ENCODE results near the gene RTP2. TPM values are rescaled to one million over a fixed set of nuclear protein-coding genes. Genes with fewer than 3 reads are reported as not detected.

RTP2 gene
- polyA plus RNA-seq, 3 donors: not detected

- H3K9me3 ChIP-seq (replicated peaks in 1 of 2; ENCODE audit: control insufficient read depth in 1 of 2, insufficient read depth in 1 of 2, low read length in 2 of 2): peaks cover 0 to 7% of the 10 kb centered on the region in 2 donors
Observed at GRCh38 chr3:187665764-187666402, 36.5 kb downstream of the RTP2 start.

GRCh38 chr3:187665010-187665409 is 37.3 kb downstream of the RTP2 start:
- no peak overlapping the region for H2AFZ ChIP-seq (ENCODE audit: insufficient read depth, low read depth, low read length, poor library complexity, severe bottlenecking)
- TF ChIP-seq CTCF (IDR thresholded peaks at IDR 0.05): no peak
- H3K27ac ChIP-seq (ENCODE audit: low read depth in 1 of 2, low read length in 2 of 2): no peak overlapping the region
- Mint-ChIP-seq H3K27ac (no peak overlapping the region), H3K9me3 (peaks cover 0 to 14% (median 4%) of the 10 kb centered on the region in 7 donors), H3K4me3 (peak overlapping the region in 1 of 2 donors; percentile 55), H3K36me3 (no peaks in the 10 kb centered on the region), H3K4me1 (peaks cover 11% of the 10 kb centered on the region), H3K27me3 (ENCODE audit: low read depth in 3 of 3) (peaks cover 17 to 23% (median 18%) of the 10 kb centered on the region in 3 donors)
- H3K4me1 ChIP-seq (ENCODE audit: control insufficient read depth in 1 of 2, insufficient read depth in 2 of 2, low read length in 2 of 2): peaks cover 9 to 11% of the 10 kb centered on the region in 2 donors
- H3K9ac ChIP-seq (ENCODE audit: insufficient read depth, low read length, poor library complexity, severe bottlenecking): no peak overlapping the region
- H3K36me3 ChIP-seq (replicated peaks in 1 of 2; ENCODE audit: control insufficient read depth in 1 of 2, insufficient read depth in 2 of 2, low read length in 2 of 2): no peaks in the 10 kb centered on the region
- H3K4me3 ChIP-seq (replicated peaks in 1 of 3; ENCODE audit: low read depth in 2 of 3, low read length in 3 of 3): no peak overlapping the region
- no peaks in the 10 kb centered on the region for H3K79me2 ChIP-seq (ENCODE audit: insufficient read depth, low read length)
- intact Hi-C loops (cut with micrococcal nuclease): no loop called here
- no peaks in the 10 kb centered on the region for H4K20me1 ChIP-seq (ENCODE audit: insufficient read depth, low read length)
- no peak overlapping the region for H3K4me2 ChIP-seq (replicated peaks; ENCODE audit: extremely low read depth, low read length, poor library complexity, severe bottlenecking)
- peaks cover 17 to 26% of the 10 kb centered on the region in 2 donors for H3K27me3 ChIP-seq (ENCODE audit: control insufficient read depth in 2 of 2, insufficient read depth in 2 of 2, low read length in 2 of 2)
- H3K9me3 ChIP-seq (replicated peaks in 1 of 2; ENCODE audit: control insufficient read depth in 1 of 2, insufficient read depth in 1 of 2, low read length in 2 of 2): peaks cover 0 to 9% of the 10 kb centered on the region in 2 donors
- no peak for DNase-seq

More at GRCh38 chr3:187665764-187666402, 36.5 kb downstream of the RTP2 start:
- H3K4me2 ChIP-seq (replicated peaks; ENCODE audit: extremely low read depth, low read length, poor library complexity, severe bottlenecking): no peak overlapping the region
- H3K36me3 Mint-ChIP-seq: no peaks in the 10 kb centered on the region
- DNase-seq: no peak
- H3K27ac ChIP-seq (ENCODE audit: low read depth in 1 of 2, low read length in 2 of 2): no peak overlapping the region
- intact Hi-C loops (cut with micrococcal nuclease): no loop called here
- no peak overlapping the region for H2AFZ ChIP-seq (ENCODE audit: insufficient read depth, low read depth, low read length, poor library complexity, severe bottlenecking)
- no peak overlapping the region for H3K27ac Mint-ChIP-seq
- H3K79me2 ChIP-seq (ENCODE audit: insufficient read depth, low read length): no peaks in the 10 kb centered on the region
- no peak overlapping the region for H3K4me3 Mint-ChIP-seq
- H3K9ac ChIP-seq (ENCODE audit: insufficient read depth, low read length, poor library complexity, severe bottlenecking): no peak overlapping the region
- H3K36me3 ChIP-seq (replicated peaks in 1 of 2; ENCODE audit: control insufficient read depth in 1 of 2, insufficient read depth in 2 of 2, low read length in 2 of 2): no peaks in the 10 kb centered on the region
- H3K9me3 Mint-ChIP-seq: peaks cover 0 to 15% (median 5%) of the 10 kb centered on the region in 7 donors
- TF ChIP-seq CTCF (IDR thresholded peaks at IDR 0.05): no peak
- H3K4me1 Mint-ChIP-seq: peaks cover 11% of the 10 kb centered on the region
- H3K27me3 Mint-ChIP-seq (ENCODE audit: low read depth in 3 of 3): peaks cover 25 to 31% (median 27%) of the 10 kb centered on the region in 3 donors
- no peaks in the 10 kb centered on the region for H4K20me1 ChIP-seq (ENCODE audit: insufficient read depth, low read length)
- 80% methylated on average over 1 of the region's 3 CpGs for WGBS (ENCODE audit: insufficient coverage)
- no peak overlapping the region for H3K4me3 ChIP-seq (replicated peaks in 1 of 3; ENCODE audit: low read depth in 2 of 3, low read length in 3 of 3)
- H3K4me1 ChIP-seq (ENCODE audit: control insufficient read depth in 1 of 2, insufficient read depth in 2 of 2, low read length in 2 of 2): peaks cover 9 to 11% of the 10 kb centered on the region in 2 donors
- H3K27me3 ChIP-seq (ENCODE audit: control insufficient read depth in 2 of 2, insufficient read depth in 2 of 2, low read length in 2 of 2): peaks cover 21 to 35% of the 10 kb centered on the region in 2 donors

All from CD14-positive monocyte (primary cell).